ENCODE data around the gene SEPHS1. TPM values are rescaled to one million over a fixed set of nuclear protein-coding genes. Genes with fewer than 3 reads are reported as not detected.

SEPHS1 gene, protein sequence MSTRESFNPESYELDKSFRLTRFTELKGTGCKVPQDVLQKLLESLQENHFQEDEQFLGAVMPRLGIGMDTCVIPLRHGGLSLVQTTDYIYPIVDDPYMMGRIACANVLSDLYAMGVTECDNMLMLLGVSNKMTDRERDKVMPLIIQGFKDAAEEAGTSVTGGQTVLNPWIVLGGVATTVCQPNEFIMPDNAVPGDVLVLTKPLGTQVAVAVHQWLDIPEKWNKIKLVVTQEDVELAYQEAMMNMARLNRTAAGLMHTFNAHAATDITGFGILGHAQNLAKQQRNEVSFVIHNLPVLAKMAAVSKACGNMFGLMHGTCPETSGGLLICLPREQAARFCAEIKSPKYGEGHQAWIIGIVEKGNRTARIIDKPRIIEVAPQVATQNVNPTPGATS
- total RNA-seq (2021) (49.9 and 63.0 TPM in 2 replicates), Bru-seq, nascent RNA (percentile 84 among the genes with signal in this experiment), BruChase-seq, experiment 1, labeled RNA remaining after a 2-hour chase (percentile 74 among the genes with signal in this experiment), BruChase-seq, experiment 2, labeled RNA remaining after a 6-hour chase (percentile 88 among the genes with signal in this experiment)
- long read RNA-seq, transcript SEPHS1-206 (8 exons, 2,988 nt): minor isoform, 8 of 139 reads
- long read RNA-seq, transcript SEPHS1-201 (9 exons, 3,273 nt): major isoform, 94 of 139 reads
- long read RNA-seq, partial matches to known transcripts: 8 of 139 reads
- long read RNA-seq, other reads (novel, unspliced or antisense): 28 of 139 reads

DNA sequence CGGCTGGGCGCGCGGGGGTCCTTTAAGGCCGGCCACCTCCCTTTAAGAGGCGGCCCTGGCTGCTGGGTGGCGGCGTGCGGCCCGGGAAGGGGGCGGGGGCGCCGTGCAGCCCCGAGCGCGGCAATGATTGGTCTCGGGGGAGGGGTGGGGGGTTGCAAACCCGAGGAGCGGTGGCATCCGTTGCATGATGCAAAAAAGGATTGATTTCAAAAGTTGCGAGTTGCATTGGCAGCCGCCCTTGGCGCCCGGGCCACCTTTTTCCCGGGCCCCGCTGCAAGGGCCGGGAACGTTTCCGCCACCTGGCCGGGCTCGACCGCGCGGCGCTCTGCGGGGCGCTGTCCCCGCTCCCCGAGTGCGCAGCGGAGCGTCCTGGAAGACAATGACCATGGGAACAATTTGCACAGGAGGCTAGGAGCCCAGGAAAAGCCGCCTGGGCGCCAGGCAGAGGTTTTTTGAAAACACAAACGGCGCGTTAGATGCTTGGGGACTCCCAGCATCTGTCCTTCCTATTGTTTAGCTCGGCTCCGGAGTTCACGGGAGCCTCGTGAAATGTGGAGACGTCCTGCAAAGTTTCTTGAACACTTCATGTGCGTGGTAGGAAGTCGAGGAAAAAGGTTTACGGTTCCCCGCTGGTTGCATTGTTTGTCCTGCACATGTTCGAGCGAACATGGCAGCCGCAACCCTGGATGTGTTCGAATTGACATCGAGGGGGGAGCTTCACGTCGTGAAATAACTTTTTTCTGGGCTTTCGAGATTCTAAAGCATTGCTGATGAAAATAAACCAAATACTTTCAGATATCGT is at the start of gene SEPHS1:
Gene SEPHS1, minus strand, starts transcription at position 78 of the 802 bp plus-strand sequence. CDS start 3,343 bp downstream, outside the sequence.
- ChIA-PET CTCF (interaction anchor here (0.6 kb wide), 1 partner anchor 42 kb away, joined by 4 read pairs; no protein-coding TSS in a partner anchor), POLR2A (ENCODE audit: unreplicated experiment) (no interaction called here)
- Histone ChIP-seq H3F3A (ENCODE audit: insufficient read depth, low read depth) (peaks cover 9% of the 10 kb centered on the region; the same call in 1 of the 2 replicates), H3K27ac (peak within 1 kb of the TSS; percentile 81), H4K20me1 (ENCODE audit: insufficient read depth) (no peaks in the 10 kb centered on the region), H3K79me2 (ENCODE audit: low read depth) (peaks cover 34% of the 10 kb centered on the region), H2AFZ (peak within 1 kb of the TSS; percentile 86), H3K36me3 (ENCODE audit: low read depth) (no peaks in the 10 kb centered on the region), H3K9me2 (ENCODE audit: insufficient read depth) (no peaks in the 10 kb centered on the region), H3K4me1 (replicated peaks; ENCODE audit: insufficient read depth) (0 out of 2 replicates have a peak, but pooled peaks cover 15% of the 10 kb centered on the region), H3K9me3 (ENCODE audit: insufficient read depth, low read depth) (no peaks in the 10 kb centered on the region), H3K4me3 (peak within 1 kb of the TSS; percentile 92), H3K4me2 (peak within 1 kb of the TSS; percentile 90), H3K27me3 (ENCODE audit: insufficient read depth, low read depth) (no peaks in the 10 kb centered on the region)
- TF ChIP-seq, protein P1, sequence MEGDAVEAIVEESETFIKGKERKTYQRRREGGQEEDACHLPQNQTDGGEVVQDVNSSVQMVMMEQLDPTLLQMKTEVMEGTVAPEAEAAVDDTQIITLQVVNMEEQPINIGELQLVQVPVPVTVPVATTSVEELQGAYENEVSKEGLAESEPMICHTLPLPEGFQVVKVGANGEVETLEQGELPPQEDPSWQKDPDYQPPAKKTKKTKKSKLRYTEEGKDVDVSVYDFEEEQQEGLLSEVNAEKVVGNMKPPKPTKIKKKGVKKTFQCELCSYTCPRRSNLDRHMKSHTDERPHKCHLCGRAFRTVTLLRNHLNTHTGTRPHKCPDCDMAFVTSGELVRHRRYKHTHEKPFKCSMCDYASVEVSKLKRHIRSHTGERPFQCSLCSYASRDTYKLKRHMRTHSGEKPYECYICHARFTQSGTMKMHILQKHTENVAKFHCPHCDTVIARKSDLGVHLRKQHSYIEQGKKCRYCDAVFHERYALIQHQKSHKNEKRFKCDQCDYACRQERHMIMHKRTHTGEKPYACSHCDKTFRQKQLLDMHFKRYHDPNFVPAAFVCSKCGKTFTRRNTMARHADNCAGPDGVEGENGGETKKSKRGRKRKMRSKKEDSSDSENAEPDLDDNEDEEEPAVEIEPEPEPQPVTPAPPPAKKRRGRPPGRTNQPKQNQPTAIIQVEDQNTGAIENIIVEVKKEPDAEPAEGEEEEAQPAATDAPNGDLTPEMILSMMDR (conservative IDR thresholded peaks at IDR 0.05): no peak
- no peak for TF ChIP-seq EZH2 (IDR thresholded peaks at IDR 0.05; ENCODE audit: low read depth)
- intact Hi-C loops (cut with micrococcal nuclease; ENCODE audit: unreplicated experiment): no loop called here
- BruUV-seq (replicated peaks): TSS peak; percentile 81
- DNase-seq: peak; percentile 41 to 78

DNA sequence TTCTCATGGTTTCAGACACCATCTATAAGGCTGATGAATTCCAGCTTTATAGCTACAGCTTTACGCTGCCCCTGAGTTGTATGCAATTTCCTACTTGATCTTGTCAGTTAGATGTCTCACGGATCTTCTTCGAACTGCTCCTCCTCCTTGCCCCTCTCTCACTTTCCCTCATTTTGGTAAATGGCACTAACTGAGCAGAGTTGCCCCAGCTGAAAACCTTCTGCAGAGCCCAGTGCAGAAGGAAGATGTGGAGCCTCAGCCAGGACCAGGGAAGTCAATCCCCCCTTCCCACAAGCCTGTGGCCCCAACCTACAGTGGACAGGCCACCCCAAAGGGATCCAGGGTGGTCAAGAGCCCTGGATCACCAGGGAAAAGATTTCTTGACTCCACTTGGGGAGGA is 49.0 kb upstream of the SEPHS1 start:
- POLR2A ChIA-PET (ENCODE audit: unreplicated experiment): no interaction called here
- no peaks in the 10 kb centered on the region for H3F3A ChIP-seq (ENCODE audit: insufficient read depth, low read depth)
- no peaks in the 10 kb centered on the region for H3K36me3 ChIP-seq (ENCODE audit: low read depth)
- CTCF ChIA-PET: no interaction called here
- no peaks in the 10 kb centered on the region for H4K20me1 ChIP-seq (ENCODE audit: insufficient read depth)
- no peaks in the 10 kb centered on the region for H3K79me2 ChIP-seq (ENCODE audit: low read depth)
- H3K4me1 ChIP-seq (replicated peaks; ENCODE audit: insufficient read depth): no peaks in the 10 kb centered on the region
- intact Hi-C loops (cut with micrococcal nuclease; ENCODE audit: unreplicated experiment): no loop called here
- TF ChIP-seq, protein P1 (conservative IDR thresholded peaks at IDR 0.05): no peak
- no peak for TF ChIP-seq EZH2 (IDR thresholded peaks at IDR 0.05; ENCODE audit: low read depth)
- H3K4me2 ChIP-seq: no peak overlapping the region
- no peak overlapping the region for H3K27ac ChIP-seq
- no TSS peak for BruUV-seq (replicated peaks)
- H3K9me3 ChIP-seq (ENCODE audit: insufficient read depth, low read depth): no peaks in the 10 kb centered on the region
- peaks cover 23% of the 10 kb centered on the region for H3K27me3 ChIP-seq (ENCODE audit: insufficient read depth, low read depth)
- no peak for DNase-seq
- H2AFZ ChIP-seq: no peak overlapping the region
- H3K4me3 ChIP-seq: no peak overlapping the region
- no peaks in the 10 kb centered on the region for H3K9me2 ChIP-seq (ENCODE audit: insufficient read depth)

DNA sequence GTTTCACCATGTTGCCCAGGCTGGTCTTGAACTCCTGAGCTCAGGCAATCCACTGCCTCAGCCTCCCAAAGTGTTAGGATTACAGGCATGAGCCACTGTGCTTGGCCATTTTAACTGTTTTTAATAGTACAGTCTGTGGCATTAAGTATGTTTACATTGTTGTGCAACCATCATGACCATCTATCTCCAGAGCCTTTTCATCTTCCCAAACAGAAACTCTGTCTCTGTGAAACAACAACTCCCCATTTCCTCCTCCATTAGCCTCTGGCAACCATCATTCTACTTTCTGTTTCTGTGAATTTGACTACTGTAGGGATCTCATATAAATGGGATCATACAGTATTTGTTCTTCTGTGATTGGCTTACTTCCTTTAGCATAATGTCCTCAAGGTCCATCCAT is 48.3 kb upstream of the SEPHS1 start:
- ChIA-PET CTCF (no interaction called here), POLR2A (ENCODE audit: unreplicated experiment) (no interaction called here)
- H3K27me3 ChIP-seq (ENCODE audit: insufficient read depth, low read depth): peaks cover 26% of the 10 kb centered on the region
- TF ChIP-seq EZH2 (IDR thresholded peaks at IDR 0.05; ENCODE audit: low read depth): no peak
- TF ChIP-seq, protein P1 (conservative IDR thresholded peaks at IDR 0.05): no peak
- H3K36me3 ChIP-seq (ENCODE audit: low read depth): no peaks in the 10 kb centered on the region
- H3K4me3 ChIP-seq: no peak overlapping the region
- no peaks in the 10 kb centered on the region for H3K4me1 ChIP-seq (replicated peaks; ENCODE audit: insufficient read depth)
- H3F3A ChIP-seq (ENCODE audit: insufficient read depth, low read depth): no peaks in the 10 kb centered on the region
- no peak overlapping the region for H2AFZ ChIP-seq
- no peaks in the 10 kb centered on the region for H3K9me2 ChIP-seq (ENCODE audit: insufficient read depth)
- no TSS peak for BruUV-seq (replicated peaks)
- no peaks in the 10 kb centered on the region for H3K79me2 ChIP-seq (ENCODE audit: low read depth)
- no peaks in the 10 kb centered on the region for H3K9me3 ChIP-seq (ENCODE audit: insufficient read depth, low read depth)
- no peak overlapping the region for H3K27ac ChIP-seq
- no peak overlapping the region for H3K4me2 ChIP-seq
- no peaks in the 10 kb centered on the region for H4K20me1 ChIP-seq (ENCODE audit: insufficient read depth)
- intact Hi-C loops (cut with micrococcal nuclease; ENCODE audit: unreplicated experiment): no loop called here
- DNase-seq: no peak
